Fibroblast of lung (primary cell): ENCODE data around the gene RTN4. TPM values are rescaled to one million over a fixed set of nuclear protein-coding genes. Genes with fewer than 3 reads are reported as not detected.

Experiments
- DNase-seq, 2 donors: peaks; one replicate each; pipeline versions ENCODE4 v3.0.0 to v3.0.0-alpha.2; 2010; ENCODE audit warnings: low read depth in 2 of 2
- H2AFZ ChIP-seq: 2 replicates; pipeline ENCODE4 v1.5.1; 2012; ENCODE audit warnings: low read length, control low read depth, inconsistent platforms
- H3K27ac ChIP-seq: 2 replicates; pipeline ENCODE4 v1.5.1; 2011; ENCODE audit warnings: low read length, control low read depth; ENCODE audit not compliant: insufficient read depth
- H3K27me3 ChIP-seq: 2 replicates; pipeline ENCODE4 v1.5.1; 2011; ENCODE audit warnings: mild to moderate bottlenecking, low read length; ENCODE audit not compliant: control insufficient read depth, insufficient read depth
- H3K36me3 ChIP-seq: 2 replicates; pipeline ENCODE4 v1.5.1; 2011; ENCODE audit warnings: low read length; ENCODE audit not compliant: control insufficient read depth, insufficient read depth
- H3K4me1 ChIP-seq: 2 replicates; pipeline ENCODE4 v1.5.1; 2011; ENCODE audit warnings: low read length; ENCODE audit not compliant: control insufficient read depth, insufficient read depth; ENCODE audit errors: extremely low read depth
- H3K4me2 ChIP-seq: 2 replicates; pipeline ENCODE4 v1.5.1; 2011; ENCODE audit warnings: low read length, control low read depth; ENCODE audit not compliant: insufficient read depth; ENCODE audit errors: extremely low read depth
- H3K4me3 ChIP-seq, 4 experiments: fragments of 200-600 bp in 1 of 4; sonication (generic) in 1 of 4; replicated peaks in 1 of 4; 2 replicates each; pipeline ENCODE4 v1.5.1; 2011 to 2016; ENCODE audit warnings: low read length in 4 of 4, low read depth in 3 of 4, mild to moderate bottlenecking in 3 of 4, control low read depth in 2 of 4, inconsistent platforms in 1 of 4, mixed read lengths in 1 of 4; ENCODE audit not compliant: insufficient read depth in 1 of 4; ENCODE audit errors: control extremely low read depth in 1 of 4
- H3K79me2 ChIP-seq: 2 replicates; pipeline ENCODE4 v1.5.1; 2012; ENCODE audit warnings: mild to moderate bottlenecking, low read length, inconsistent platforms; ENCODE audit not compliant: control insufficient read depth, insufficient read depth
- H3K9ac ChIP-seq: 2 replicates; pipeline ENCODE4 v1.5.1; 2011; ENCODE audit warnings: mild to moderate bottlenecking, low read length, control low read depth; ENCODE audit not compliant: insufficient read depth
- H3K9me3 ChIP-seq: 2 replicates; pipeline ENCODE4 v1.5.1; 2012; ENCODE audit warnings: low read depth, low read length; ENCODE audit not compliant: control insufficient read depth, insufficient read depth
- H4K20me1 ChIP-seq: 2 replicates; pipeline ENCODE4 v1.5.1; 2011; ENCODE audit warnings: low read length; ENCODE audit not compliant: control insufficient read depth, insufficient read depth; ENCODE audit errors: extremely low read depth
- EZH2 ChIP-seq: IDR thresholded peaks from 2 replicates; pipeline ENCODE4 v1.5.1; 2012; ENCODE audit warnings: low read length, control low read depth, mild to moderate bottlenecking; ENCODE audit errors: missing control alignments
- polyA plus RNA-seq, 2 donors: library from polyadenylated mRNA; depleted of rRNA in 1 of 2; stranded (reverse) in 1 of 2; unstranded in 1 of 2; fragments of >200 nt; gene quantifications; 2 replicates each; pipeline ENCODE4 v1.2.1, GENCODE V29; 2011 to 2012; ENCODE audit warnings: missing spikeins in 1 of 2
- total RNA-seq: library from RNA; depleted of rRNA; stranded (reverse); fragments of >200 nt; gene quantifications from 2 replicates; pipeline ENCODE4 v1.2.1, GENCODE V29; 2014
- TF ChIP-seq, protein P1 (sequence below), 2 donors: IDR thresholded peaks in 1 of 2; conservative IDR thresholded peaks in 1 of 2; 1 replicate in 1 of 2; 2 replicates in 1 of 2; pipeline ENCODE4 v1.5.1; 2011 to 2012; ENCODE audit warnings: low read length in 2 of 2, control low read depth in 1 of 2, inconsistent platforms in 1 of 2, low read depth in 1 of 2, mild to moderate bottlenecking in 1 of 2

RTN4 gene
- total and polyA plus RNA-seq, 2 donors (not counting 1 experiment from before 2014, with no cell fraction given) = 560 to 1,326 TPM

DNA sequence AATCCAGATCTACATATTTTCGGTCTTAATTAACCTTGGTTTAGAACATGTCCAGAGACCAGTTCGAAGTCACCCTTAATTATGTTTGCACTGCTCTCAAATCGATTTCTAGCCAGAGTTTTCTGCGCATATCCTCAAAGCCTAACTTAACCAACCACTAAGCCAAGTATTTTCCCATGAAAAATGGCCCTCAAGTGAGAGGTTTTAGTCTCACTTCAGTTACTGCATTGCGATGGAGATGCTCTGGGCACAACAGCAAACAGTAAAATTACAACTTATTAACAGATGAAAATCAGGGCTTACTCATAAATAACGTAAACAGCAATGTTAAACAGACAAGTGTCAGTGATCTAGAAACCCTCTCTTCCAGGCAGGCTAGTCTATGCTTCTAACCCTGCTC lies 4.5 kb downstream of the RTN4 start:
- Histone ChIP-seq H2AFZ (no peak overlapping the region), H3K79me2 (peaks cover 93% of the 10 kb centered on the region), H3K4me3 (peak overlapping the region; percentile 69 to 100 (median 89)), H3K4me2 (peak overlapping the region; percentile 89), H3K4me1 (peaks cover 2% of the 10 kb centered on the region), H3K27ac (peak overlapping the region; percentile 6), H3K9ac (no peak overlapping the region), H3K36me3 (no peaks in the 10 kb centered on the region), H3K9me3 (no peaks in the 10 kb centered on the region), H4K20me1 (peaks cover 35% of the 10 kb centered on the region), H3K27me3 (no peaks in the 10 kb centered on the region)
- TF ChIP-seq, protein P1, sequence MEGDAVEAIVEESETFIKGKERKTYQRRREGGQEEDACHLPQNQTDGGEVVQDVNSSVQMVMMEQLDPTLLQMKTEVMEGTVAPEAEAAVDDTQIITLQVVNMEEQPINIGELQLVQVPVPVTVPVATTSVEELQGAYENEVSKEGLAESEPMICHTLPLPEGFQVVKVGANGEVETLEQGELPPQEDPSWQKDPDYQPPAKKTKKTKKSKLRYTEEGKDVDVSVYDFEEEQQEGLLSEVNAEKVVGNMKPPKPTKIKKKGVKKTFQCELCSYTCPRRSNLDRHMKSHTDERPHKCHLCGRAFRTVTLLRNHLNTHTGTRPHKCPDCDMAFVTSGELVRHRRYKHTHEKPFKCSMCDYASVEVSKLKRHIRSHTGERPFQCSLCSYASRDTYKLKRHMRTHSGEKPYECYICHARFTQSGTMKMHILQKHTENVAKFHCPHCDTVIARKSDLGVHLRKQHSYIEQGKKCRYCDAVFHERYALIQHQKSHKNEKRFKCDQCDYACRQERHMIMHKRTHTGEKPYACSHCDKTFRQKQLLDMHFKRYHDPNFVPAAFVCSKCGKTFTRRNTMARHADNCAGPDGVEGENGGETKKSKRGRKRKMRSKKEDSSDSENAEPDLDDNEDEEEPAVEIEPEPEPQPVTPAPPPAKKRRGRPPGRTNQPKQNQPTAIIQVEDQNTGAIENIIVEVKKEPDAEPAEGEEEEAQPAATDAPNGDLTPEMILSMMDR (conservative IDR thresholded peaks at IDR 0.05 in 1 of 2, IDR thresholded peaks at IDR 0.05 in 1 of 2; ENCODE audit: low read depth in 1 of 2, low read length in 2 of 2) = no peak
- no peak for TF ChIP-seq EZH2
- DNase-seq = no peak

DNA sequence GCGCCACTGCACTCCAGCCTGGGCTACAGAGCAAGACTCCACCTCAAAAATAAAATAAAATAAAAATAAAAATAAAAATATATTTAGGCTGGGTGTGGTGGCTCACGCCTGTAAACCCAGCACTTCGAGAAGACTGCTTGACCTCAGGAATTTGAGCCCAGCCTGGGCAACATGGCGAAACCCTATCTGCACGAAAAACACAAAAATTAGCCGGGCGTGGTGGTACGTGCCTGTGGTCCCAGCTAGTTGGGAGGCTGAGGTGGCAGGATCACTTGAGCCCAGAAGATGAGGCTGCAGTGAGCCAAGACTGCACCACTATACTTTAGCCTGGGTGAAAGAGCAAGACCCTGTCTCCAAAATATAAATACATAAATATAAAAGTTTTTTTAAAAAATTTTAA lies 6.4 kb downstream of the RTN4 start:
- TF ChIP-seq EZH2 = no peak
- Histone ChIP-seq H3K9me3 (no peaks in the 10 kb centered on the region), H4K20me1 (peaks cover 37% of the 10 kb centered on the region), H3K4me1 (peaks cover 2% of the 10 kb centered on the region), H2AFZ (no peak overlapping the region), H3K36me3 (no peaks in the 10 kb centered on the region), H3K27ac (no peak overlapping the region), H3K4me3 (peak overlapping the region in 2 of 4 experiments; percentile 94 to 100), H3K4me2 (no peak overlapping the region), H3K9ac (no peak overlapping the region), H3K27me3 (no peaks in the 10 kb centered on the region), H3K79me2 (peaks cover 98% of the 10 kb centered on the region)
- no peak for DNase-seq

DNA sequence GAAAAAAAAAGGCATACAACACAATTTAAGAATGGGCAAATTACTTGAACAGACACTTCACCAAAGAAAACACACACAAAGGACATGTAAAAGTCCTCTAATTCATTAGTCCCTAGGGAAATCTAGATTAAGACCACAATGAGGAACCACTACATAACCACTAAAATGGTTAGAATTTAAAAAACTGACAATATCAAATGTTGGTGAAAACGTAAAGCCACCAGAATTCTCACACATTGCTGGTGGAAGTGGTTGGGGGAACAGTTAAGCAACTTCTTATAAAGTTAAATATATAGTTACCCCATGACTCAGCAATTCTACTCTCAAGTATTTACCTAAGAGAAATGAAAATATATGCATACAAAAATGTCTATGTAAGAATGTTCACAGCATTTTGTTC lies 11.8 kb downstream of the RTN4 start:
- peaks cover 2% of the 10 kb centered on the region for H3K4me1 ChIP-seq
- no peak overlapping the region for H2AFZ ChIP-seq
- TF ChIP-seq, protein P1 (conservative IDR thresholded peaks at IDR 0.05 in 1 of 2, IDR thresholded peaks at IDR 0.05 in 1 of 2; ENCODE audit: low read depth in 1 of 2, low read length in 2 of 2) = no peak
- H3K79me2 ChIP-seq = peaks cover 100% of the 10 kb centered on the region
- no peak overlapping the region for H3K4me2 ChIP-seq
- peaks cover 53% of the 10 kb centered on the region for H4K20me1 ChIP-seq
- peak overlapping the region in 1 of 4 experiments; percentile 30 for H3K4me3 ChIP-seq
- H3K27me3 ChIP-seq = no peaks in the 10 kb centered on the region
- DNase-seq = peak in 1 of 2 donors; percentile 34
- H3K36me3 ChIP-seq = no peaks in the 10 kb centered on the region
- no peaks in the 10 kb centered on the region for H3K9me3 ChIP-seq
- H3K27ac ChIP-seq = peak overlapping the region; percentile 14
- H3K9ac ChIP-seq = no peak overlapping the region
